PC-9 (cell line): ENCODE measurements around the gene TOMM22.

Source experiments
- CTCF ChIP-seq: fragments of 200-600 bp; sonication (generic); conservative IDR thresholded peaks from 2 replicates; pipeline ENCODE4 v1.6.1; 2017; ENCODE audit warnings: mixed run types, antibody characterized with exemption, mild to moderate bottlenecking, moderate library complexity
- EZH2 ChIP-seq: fragments of 200-600 bp; sonication (generic); IDR thresholded peaks from 2 replicates; pipeline ENCODE4 v1.8.0; 2017; ENCODE audit warnings: antibody characterized with exemption, low read depth

- TF ChIP-seq CTCF (no peak), EZH2 (no peak)
Measured at GRCh38 chr22:38707984-38708383, 26.2 kb downstream of the TOMM22 start.
